Activated T-helper 1 cell treated with anti-CD3 and anti-CD28 coated beads, Interleukin-12 subunit alpha, Interleukin-12 subunit beta, Interleukin-2, Interleukin-4 antibody, amounts not matched to agents 30 ng/mL and 10 ng/mL and 1 ng/mL, durations not matched to agents 14 hours and 24 hours and 36 hours (primary cell): ENCODE measurements around the gene KRTAP20-2. TPM values are rescaled to one million over a fixed set of nuclear protein-coding genes. Genes with fewer than 3 reads are reported as not detected.

Source experiments
- total RNA-seq: library from RNA; stranded (reverse); gene quantifications from 2 replicates; pipeline ENCODE4 v1.2.3, GENCODE V29; 2022

KRTAP20-2 gene
- total RNA-seq, 1 donor from 2014 or later = not detected

Other genes starting within 250 kb of the KRTAP20-2 start
- not detected in 2 replicates for gene KRTAP13-1, start 239.2 kb upstream of the KRTAP20-2 start, total RNA-seq
- gene KRTAP13-3, start 209.3 kb upstream of the KRTAP20-2 start, total RNA-seq = not detected in 2 replicates
- not detected in 2 replicates for gene KRTAP13-4, start 205.0 kb upstream of the KRTAP20-2 start, total RNA-seq
- not detected in 2 replicates for gene KRTAP15-1, start 194.9 kb upstream of the KRTAP20-2 start, total RNA-seq
- gene KRTAP19-1, start 154.8 kb upstream of the KRTAP20-2 start, total RNA-seq = not detected in 2 replicates
- gene KRTAP19-2, start 147.8 kb upstream of the KRTAP20-2 start, total RNA-seq = not detected in 2 replicates
- not detected in 2 replicates for gene KRTAP19-3, start 143.2 kb upstream of the KRTAP20-2 start, total RNA-seq
- not detected in 2 replicates for gene KRTAP19-4, start 138.0 kb upstream of the KRTAP20-2 start, total RNA-seq
- gene KRTAP19-5, start 133.1 kb upstream of the KRTAP20-2 start, total RNA-seq = not detected in 2 replicates
- not detected in 2 replicates for gene KRTAP19-6, start 93.3 kb upstream of the KRTAP20-2 start, total RNA-seq
- gene KRTAP19-7, start 73.9 kb upstream of the KRTAP20-2 start, total RNA-seq = not detected in 2 replicates
- gene KRTAP22-2, start 44.8 kb upstream of the KRTAP20-2 start, total RNA-seq = not detected in 2 replicates
- not detected in 2 replicates for gene KRTAP6-3, start 42.8 kb upstream of the KRTAP20-2 start, total RNA-seq
- gene KRTAP6-2, start 36.3 kb upstream of the KRTAP20-2 start, total RNA-seq = not detected in 2 replicates
- gene KRTAP22-1, start 34.1 kb upstream of the KRTAP20-2 start, total RNA-seq = not detected in 2 replicates
- not detected in 2 replicates for gene KRTAP6-1, start 21.3 kb upstream of the KRTAP20-2 start, total RNA-seq
- not detected in 2 replicates for gene KRTAP20-1, start 18.8 kb upstream of the KRTAP20-2 start, total RNA-seq
- not detected in 2 replicates for gene KRTAP20-4, start 14.6 kb upstream of the KRTAP20-2 start, total RNA-seq
- gene KRTAP20-3, start 7.7 kb downstream of the KRTAP20-2 start, total RNA-seq = not detected in 2 replicates
- gene KRTAP21-3, start 83.6 kb downstream of the KRTAP20-2 start, total RNA-seq = not detected in 2 replicates
- gene KRTAP21-2, start 112.1 kb downstream of the KRTAP20-2 start, total RNA-seq = not detected in 2 replicates
- gene KRTAP21-1, start 120.2 kb downstream of the KRTAP20-2 start, total RNA-seq = not detected in 2 replicates
- not detected in 2 replicates for gene KRTAP8-1, start 178.1 kb downstream of the KRTAP20-2 start, total RNA-seq
- not detected in 2 replicates for gene KRTAP7-1, start 194.6 kb downstream of the KRTAP20-2 start, total RNA-seq
- not detected in 2 replicates for gene KRTAP11-1, start 246.4 kb downstream of the KRTAP20-2 start, total RNA-seq